IMR-90 (cell line): ENCODE data around the gene KLHL11. TPM values are rescaled to one million over a fixed set of nuclear protein-coding genes. Genes with fewer than 3 reads are reported as not detected.

ENCODE experiments used
- ATAC-seq: fragments of 200-7000 bp; cut with Tn5 transposase; 2 replicates; pipeline ENCODE4 v1.9.1; 2020; ENCODE audit warnings: low read depth, mild to moderate bottlenecking, moderate library complexity
- BruUV-seq: library from RNA; stranded (reverse); fragments of 400-500 nt; replicated peaks from 2 replicates; lab custom pipeline; 2021; lab: Mats Ljungman, UMichigan
- CTCF ChIA-PET: fragments of 300-600 bp; formaldehyde crosslinking; extraction: SDS; loops from one replicate; lab custom pipeline; 2021; ENCODE audit warnings: antibody characterized with exemption; lab: Yijun Ruan, JAX
- POLR2A ChIA-PET: fragments of 300-600 bp; sonication (Branson Sonifier 250); formaldehyde crosslinking; loops from one replicate; lab custom pipeline; 2022; ENCODE audit warnings: antibody characterized with exemption; ENCODE audit not compliant: unreplicated experiment; lab: Charles Lee
- DNase-seq: peaks from one replicate; pipeline ENCODE4 v3.0.0; 2013
- H2AFZ ChIP-seq: replicated peaks from 2 replicates; pipeline ENCODE3; 2013; ENCODE audit warnings: low read length, mild to moderate bottlenecking; ENCODE audit not compliant: poor library complexity
- H2AK5ac ChIP-seq: 2 replicates; pipeline ENCODE4 v1.6.1; 2013; ENCODE audit warnings: low read depth, low read length, inconsistent platforms
- H2AK9ac ChIP-seq: replicated peaks from 2 replicates; pipeline ENCODE3; 2013; ENCODE audit warnings: mild to moderate bottlenecking, low read depth, low read length, moderate library complexity; ENCODE audit not compliant: poor library complexity
- H2BK120ac ChIP-seq: 2 replicates; pipeline ENCODE4 v1.6.1; 2013; ENCODE audit warnings: low read depth, low read length, inconsistent platforms
- H2BK15ac ChIP-seq: 3 replicates; pipeline ENCODE4 v1.6.1; 2013; ENCODE audit warnings: low read depth, low read length, inconsistent platforms
- H2BK20ac ChIP-seq: 2 replicates; pipeline ENCODE4 v1.6.1; 2013; ENCODE audit warnings: low read depth, mild to moderate bottlenecking, inconsistent platforms, low read length, moderate library complexity
- H2BK5ac ChIP-seq: 2 replicates; pipeline ENCODE4 v1.6.1; 2013; ENCODE audit warnings: mild to moderate bottlenecking, low read depth, low read length, inconsistent platforms; ENCODE audit not compliant: poor library complexity, severe bottlenecking
- H3K14ac ChIP-seq: replicated peaks from 2 replicates; pipeline ENCODE4 v1.6.1; 2013; ENCODE audit warnings: low read depth, low read length, inconsistent platforms
- H3K18ac ChIP-seq: 2 replicates; pipeline ENCODE4 v1.6.1; 2013; ENCODE audit warnings: low read depth, low read length, control low read depth
- H3K23ac ChIP-seq: 2 replicates; pipeline ENCODE4 v1.6.1; 2013; ENCODE audit warnings: low read depth, low read length, inconsistent platforms
- H3K27ac ChIP-seq: 2 replicates; pipeline ENCODE4 v1.5.1; 2013; ENCODE audit warnings: mild to moderate bottlenecking, control low read depth, low read length; ENCODE audit not compliant: insufficient read depth
- H3K27me3 ChIP-seq: 2 replicates; pipeline ENCODE4 v1.6.1; 2013; ENCODE audit warnings: low read length; ENCODE audit not compliant: control insufficient read depth, insufficient read depth
- H3K36me3 ChIP-seq: 2 replicates; pipeline ENCODE4 v1.6.1; 2013; ENCODE audit warnings: low read length, mixed read lengths; ENCODE audit not compliant: control insufficient read depth, insufficient read depth
- H3K4ac ChIP-seq: 2 replicates; pipeline ENCODE4 v1.6.1; 2013; ENCODE audit warnings: low read depth, low read length, inconsistent platforms
- H3K4me1 ChIP-seq: 2 replicates; pipeline ENCODE4 v1.6.1; 2013; ENCODE audit warnings: low read length, mixed read lengths; ENCODE audit not compliant: control insufficient read depth, insufficient read depth
- H3K4me2 ChIP-seq: 2 replicates; pipeline ENCODE4 v1.6.1; 2013; ENCODE audit warnings: low read depth, mild to moderate bottlenecking, control low read depth, low read length, moderate library complexity
- H3K4me3 ChIP-seq: 2 replicates; pipeline ENCODE4 v1.5.1; 2013; ENCODE audit warnings: low read depth, mild to moderate bottlenecking, control low read depth, low read length, moderate library complexity; ENCODE audit not compliant: insufficient read depth
- H3K56ac ChIP-seq: 2 replicates; pipeline ENCODE4 v1.6.1; 2013; ENCODE audit warnings: low read length, inconsistent platforms; ENCODE audit not compliant: insufficient read depth; ENCODE audit errors: extremely low read depth
- H3K79me1 ChIP-seq, 2 experiments: 2 replicates each; pipeline ENCODE4 v1.6.1; 2013; ENCODE audit warnings: low read length in 2 of 2, inconsistent platforms in 1 of 2, low read depth in 1 of 2
- H3K9ac ChIP-seq: 2 replicates; pipeline ENCODE4 v1.6.1; 2013; ENCODE audit warnings: low read depth, low read length, control low read depth
- H3K9me1 ChIP-seq: 2 replicates; pipeline ENCODE4 v1.6.1; 2013; ENCODE audit warnings: low read length, inconsistent platforms; ENCODE audit not compliant: insufficient read depth
- H3K9me3 ChIP-seq: 2 replicates; pipeline ENCODE4 v1.6.1; 2013; ENCODE audit warnings: low read length; ENCODE audit not compliant: control insufficient read depth, insufficient read depth
- H4K20me1 ChIP-seq: 2 replicates; pipeline ENCODE4 v1.6.1; 2013; ENCODE audit warnings: low read length, inconsistent platforms; ENCODE audit not compliant: insufficient read depth
- H4K5ac ChIP-seq: 2 replicates; pipeline ENCODE4 v1.6.1; 2013; ENCODE audit warnings: mild to moderate bottlenecking, low read depth, low read length, control low read depth
- H4K8ac ChIP-seq, 2 experiments: 2 replicates each; pipeline ENCODE4 v1.6.1; 2013; ENCODE audit warnings: low read depth in 2 of 2, low read length in 2 of 2, control low read depth in 1 of 2, inconsistent platforms in 1 of 2
- H4K91ac ChIP-seq: 2 replicates; pipeline ENCODE4 v1.6.1; 2013; ENCODE audit warnings: low read depth, low read length, inconsistent platforms; ENCODE audit not compliant: insufficient read depth
- BHLHE40 ChIP-seq: fragments of 150-350 bp; IDR thresholded peaks from 2 replicates; pipeline ENCODE4 v1.6.1; 2016; ENCODE audit warnings: mild to moderate bottlenecking, low read depth, low read length
- ELK1 ChIP-seq: fragments of 150-350 bp; IDR thresholded peaks from 2 replicates; pipeline ENCODE4 v1.6.1; 2016; ENCODE audit warnings: low read depth, mild to moderate bottlenecking, low read length, moderate library complexity, borderline replicate concordance
- FOS ChIP-seq: fragments of 150-350 bp; IDR thresholded peaks from 2 replicates; pipeline ENCODE4 v1.6.1; 2016; ENCODE audit warnings: low read depth, low read length
- MAFK ChIP-seq: IDR thresholded peaks from 2 replicates; pipeline ENCODE4 v1.6.1; 2012; ENCODE audit warnings: low read depth, low read length, improper control_type of control experiment
- MAZ ChIP-seq: IDR thresholded peaks from 2 replicates; pipeline ENCODE4 v1.6.1; 2012; ENCODE audit warnings: low read depth, mild to moderate bottlenecking, low read length, improper control_type of control experiment, moderate library complexity, borderline replicate concordance
- NFE2L2 ChIP-seq: fragments of 150-350 bp; IDR thresholded peaks from 2 replicates; pipeline ENCODE4 v1.6.1; 2016; ENCODE audit warnings: low read depth, mild to moderate bottlenecking, low read length
- RAD21 ChIP-seq: IDR thresholded peaks from 2 replicates; pipeline ENCODE4 v1.6.1; 2012; ENCODE audit warnings: low read length, improper control_type of control experiment
- RFX5 ChIP-seq: IDR thresholded peaks from 2 replicates; pipeline ENCODE4 v1.8.0; 2012; ENCODE audit warnings: low read depth, mild to moderate bottlenecking, low read length, moderate library complexity
- SMC3 ChIP-seq: fragments of 150-350 bp; IDR thresholded peaks from 2 replicates; pipeline ENCODE4 v1.6.1; 2016; ENCODE audit warnings: low read depth, mild to moderate bottlenecking, antibody characterized with exemption, low read length, moderate library complexity
- USF2 ChIP-seq: fragments of 150-350 bp; IDR thresholded peaks from 2 replicates; pipeline ENCODE4 v1.6.1; 2017; ENCODE audit warnings: mild to moderate bottlenecking, antibody characterized with exemption, low read length, low read depth
- WGBS, 2 experiments: methylation state at CpG; one replicate each; pipeline versions ENCODE4 v1.1.5 to v1.1.7; 2013; ENCODE audit warnings: missing lambda C conversion rate in 2 of 2; ENCODE audit not compliant: insufficient read length in 1 of 2; ENCODE audit errors: extremely low coverage in 2 of 2; 5-methylcytosine and 5-hydroxymethylcytosine counted together
- dilution Hi-C: fragments of 300-500 bp; cut with HindIII; formaldehyde crosslinking; loops from one replicate; pipeline ENCODE4 v1.14.3; 2018; ENCODE audit warnings: low sequenced_read_pairs; ENCODE audit not compliant: unreplicated experiment
- in situ Hi-C: fragments of 300-500 bp; cut with MboI; formaldehyde crosslinking; loops from 3 replicates; pipeline ENCODE4 v1.14.3; 2019; ENCODE audit warnings: low sequenced_read_pairs, inconsistent platforms, mixed read lengths
- intact Hi-C: fragments of 100-400 bp; cut with micrococcal nuclease; formaldehyde crosslinking; loops from 2 replicates; pipeline ENCODE4 v1.10.0; 2022
- polyA plus RNA-seq, 3 experiments: library from polyadenylated mRNA; depleted of rRNA; stranded (reverse); fragments of >200 nt; gene quantifications; 2 replicates each; pipeline ENCODE4 v1.2.3, GENCODE V29; 2012; ENCODE audit warnings: low replicate concordance in 1 of 3
- total RNA-seq: library from RNA; depleted of rRNA; stranded (reverse); fragments of >200 nt; gene quantifications from 2 replicates; pipeline ENCODE4 v1.2.3, GENCODE V29; 2012

The KLHL11 gene
- total and polyA plus RNA-seq, 2 of the 4 experiments (the other 2 are of a cell fraction): 4.1 to 38.5 TPM

- H4K91ac ChIP-seq: peak overlapping the region; percentile 73; the same call in 1 of the 2 replicates
- H3K23ac ChIP-seq: peak overlapping the region; percentile 89; the same call in 1 of the 2 replicates
- peaks cover 39% of the 10 kb centered on the region for H4K20me1 ChIP-seq
- H2BK15ac ChIP-seq: peak overlapping the region; percentile 71; the same call in 2 of the 3 replicates
- H3K36me3 ChIP-seq: peaks cover 77% of the 10 kb centered on the region
- H3K27ac ChIP-seq: peak overlapping the region; percentile 58
- H3K27me3 ChIP-seq: no peaks in the 10 kb centered on the region
- H3K4me1 ChIP-seq: peaks cover 33% of the 10 kb centered on the region
- H3K4ac ChIP-seq: peak overlapping the region; percentile 93
- no peak overlapping the region for H2AFZ ChIP-seq
- BruUV-seq: no TSS peak
- peaks cover 63 to 85% of the 10 kb centered on the region in 2 experiments for H3K79me1 ChIP-seq
- ChIA-PET CTCF (no interaction called here), POLR2A (interaction anchor here (0.7 kb wide), 1 partner anchor 16 kb away, joined by 15 read pairs; no protein-coding TSS in a partner anchor)
- DNase-seq (peak; percentile 82), ATAC-seq (peak; percentile 28)
- H4K5ac ChIP-seq: peak overlapping the region; percentile 65; the same call in 1 of the 2 replicates
- H3K56ac ChIP-seq: peak overlapping the region; percentile 29; the same call in 1 of the 2 replicates
- H4K8ac ChIP-seq: peak overlapping the region; percentile 29 to 68; a peak in 3 of 4 replicates
- H3K4me2 ChIP-seq: peak overlapping the region; percentile 29; the same call in 1 of the 2 replicates
- in situ Hi-C loops (no loop called here), dilution Hi-C loops (no loop called here), intact Hi-C loops (no loop called here)
- H2AK5ac ChIP-seq: peak overlapping the region; percentile 99
- peak overlapping the region; percentile 31; the same call in 1 of the 2 replicates for H2BK120ac ChIP-seq
- H2AK9ac ChIP-seq: peak overlapping the region; percentile 91
- H2BK20ac ChIP-seq: peak overlapping the region; percentile 43
- H3K4me3 ChIP-seq: no peak overlapping the region
- peak; percentile 66; the same call in 1 of the 2 replicates for TF ChIP-seq MAZ
- TF ChIP-seq USF2: no peak
- TF ChIP-seq ELK1: no peak
- no peak for TF ChIP-seq SMC3
- TF ChIP-seq BHLHE40: peak; percentile 10; the same call in 1 of the 2 replicates
- TF ChIP-seq FOS: peak; percentile 86
- no peak for TF ChIP-seq RFX5
- no peak for TF ChIP-seq NFE2L2
- 0 out of 2 replicates have a peak, but pooled peaks have one; percentile 18 for TF ChIP-seq RAD21
- TF ChIP-seq MAFK: no peak
- H3K9me3 ChIP-seq: no peaks in the 10 kb centered on the region
- H3K9me1 ChIP-seq: peaks cover 41% of the 10 kb centered on the region
- H3K14ac ChIP-seq: peak overlapping the region; percentile 68
- H3K18ac ChIP-seq: peak overlapping the region; percentile 53
- H3K9ac ChIP-seq: 0 out of 2 replicates have a peak overlapping the region, but pooled peaks have one; percentile 2
- peak overlapping the region; percentile 78 for H2BK5ac ChIP-seq
- 36% methylated on average over 3 of the region's 8 CpGs; no CpG with 5 or more reads in 1 of the 2 experiments for WGBS, 2 experiments
Observed at GRCh38 chr17:41907185-41907556, 41.9 kb upstream of the KLHL11 start.
